ENCODE measurements around the gene PCYOX1L.

DNA sequence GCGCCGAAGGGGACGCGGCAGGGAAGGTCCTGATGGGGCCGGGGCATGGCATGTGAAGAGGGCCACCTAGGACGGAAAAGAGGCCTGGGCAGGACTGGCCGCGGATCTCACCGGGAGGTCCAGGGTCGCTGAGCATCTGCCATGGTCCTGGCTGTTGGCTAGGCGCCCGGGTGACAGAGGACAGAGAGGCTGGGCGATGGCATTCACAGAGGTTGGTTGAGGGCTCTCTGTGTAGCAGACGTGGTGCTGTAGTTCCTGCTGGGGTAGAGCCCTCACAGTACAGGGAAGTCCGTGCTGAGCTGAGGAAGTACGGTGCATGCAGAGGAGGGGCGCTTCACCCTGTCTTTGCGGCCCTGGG is 427 bp downstream of the PCYOX1L start:
- TF ChIP-seq, protein P1, sequence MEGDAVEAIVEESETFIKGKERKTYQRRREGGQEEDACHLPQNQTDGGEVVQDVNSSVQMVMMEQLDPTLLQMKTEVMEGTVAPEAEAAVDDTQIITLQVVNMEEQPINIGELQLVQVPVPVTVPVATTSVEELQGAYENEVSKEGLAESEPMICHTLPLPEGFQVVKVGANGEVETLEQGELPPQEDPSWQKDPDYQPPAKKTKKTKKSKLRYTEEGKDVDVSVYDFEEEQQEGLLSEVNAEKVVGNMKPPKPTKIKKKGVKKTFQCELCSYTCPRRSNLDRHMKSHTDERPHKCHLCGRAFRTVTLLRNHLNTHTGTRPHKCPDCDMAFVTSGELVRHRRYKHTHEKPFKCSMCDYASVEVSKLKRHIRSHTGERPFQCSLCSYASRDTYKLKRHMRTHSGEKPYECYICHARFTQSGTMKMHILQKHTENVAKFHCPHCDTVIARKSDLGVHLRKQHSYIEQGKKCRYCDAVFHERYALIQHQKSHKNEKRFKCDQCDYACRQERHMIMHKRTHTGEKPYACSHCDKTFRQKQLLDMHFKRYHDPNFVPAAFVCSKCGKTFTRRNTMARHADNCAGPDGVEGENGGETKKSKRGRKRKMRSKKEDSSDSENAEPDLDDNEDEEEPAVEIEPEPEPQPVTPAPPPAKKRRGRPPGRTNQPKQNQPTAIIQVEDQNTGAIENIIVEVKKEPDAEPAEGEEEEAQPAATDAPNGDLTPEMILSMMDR (conservative IDR thresholded peaks at IDR 0.05; ENCODE audit: low read depth in 2 of 2): no peak
- TF ChIP-seq CREB1 (CRISPR knock-in tag; IDR thresholded peaks at IDR 0.05; ENCODE audit: low read depth) (no peak), EZH2 (IDR thresholded peaks at IDR 0.05; ENCODE audit: low read depth, unreplicated experiment) (no peak), STAT1 (IDR thresholded peaks at IDR 0.05; ENCODE audit: unreplicated experiment) (no peak), POLR2AphosphoS5 (IDR thresholded peaks at IDR 0.05; ENCODE audit: low read depth) (no peak), NANOG (IDR thresholded peaks at IDR 0.05; ENCODE audit: borderline replicate concordance) (no peak)
- TF ChIP-seq, protein P2, sequence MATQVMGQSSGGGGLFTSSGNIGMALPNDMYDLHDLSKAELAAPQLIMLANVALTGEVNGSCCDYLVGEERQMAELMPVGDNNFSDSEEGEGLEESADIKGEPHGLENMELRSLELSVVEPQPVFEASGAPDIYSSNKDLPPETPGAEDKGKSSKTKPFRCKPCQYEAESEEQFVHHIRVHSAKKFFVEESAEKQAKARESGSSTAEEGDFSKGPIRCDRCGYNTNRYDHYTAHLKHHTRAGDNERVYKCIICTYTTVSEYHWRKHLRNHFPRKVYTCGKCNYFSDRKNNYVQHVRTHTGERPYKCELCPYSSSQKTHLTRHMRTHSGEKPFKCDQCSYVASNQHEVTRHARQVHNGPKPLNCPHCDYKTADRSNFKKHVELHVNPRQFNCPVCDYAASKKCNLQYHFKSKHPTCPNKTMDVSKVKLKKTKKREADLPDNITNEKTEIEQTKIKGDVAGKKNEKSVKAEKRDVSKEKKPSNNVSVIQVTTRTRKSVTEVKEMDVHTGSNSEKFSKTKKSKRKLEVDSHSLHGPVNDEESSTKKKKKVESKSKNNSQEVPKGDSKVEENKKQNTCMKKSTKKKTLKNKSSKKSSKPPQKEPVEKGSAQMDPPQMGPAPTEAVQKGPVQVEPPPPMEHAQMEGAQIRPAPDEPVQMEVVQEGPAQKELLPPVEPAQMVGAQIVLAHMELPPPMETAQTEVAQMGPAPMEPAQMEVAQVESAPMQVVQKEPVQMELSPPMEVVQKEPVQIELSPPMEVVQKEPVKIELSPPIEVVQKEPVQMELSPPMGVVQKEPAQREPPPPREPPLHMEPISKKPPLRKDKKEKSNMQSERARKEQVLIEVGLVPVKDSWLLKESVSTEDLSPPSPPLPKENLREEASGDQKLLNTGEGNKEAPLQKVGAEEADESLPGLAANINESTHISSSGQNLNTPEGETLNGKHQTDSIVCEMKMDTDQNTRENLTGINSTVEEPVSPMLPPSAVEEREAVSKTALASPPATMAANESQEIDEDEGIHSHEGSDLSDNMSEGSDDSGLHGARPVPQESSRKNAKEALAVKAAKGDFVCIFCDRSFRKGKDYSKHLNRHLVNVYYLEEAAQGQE (IDR thresholded peaks at IDR 0.05; ENCODE audit: unreplicated experiment): no peak

Measured in GM23338 (cell line).